ENCODE results near the gene RALY. TPM values are rescaled to one million over a fixed set of nuclear protein-coding genes. Genes with fewer than 3 reads are reported as not detected.
A peak's percentile ranks its signal among the peaks of the same experiment; 100 is the strongest.

Gene RALY
- total and polyA plus RNA-seq, 9 donors, result 51.7 to 131 (median 105) TPM

DNA sequence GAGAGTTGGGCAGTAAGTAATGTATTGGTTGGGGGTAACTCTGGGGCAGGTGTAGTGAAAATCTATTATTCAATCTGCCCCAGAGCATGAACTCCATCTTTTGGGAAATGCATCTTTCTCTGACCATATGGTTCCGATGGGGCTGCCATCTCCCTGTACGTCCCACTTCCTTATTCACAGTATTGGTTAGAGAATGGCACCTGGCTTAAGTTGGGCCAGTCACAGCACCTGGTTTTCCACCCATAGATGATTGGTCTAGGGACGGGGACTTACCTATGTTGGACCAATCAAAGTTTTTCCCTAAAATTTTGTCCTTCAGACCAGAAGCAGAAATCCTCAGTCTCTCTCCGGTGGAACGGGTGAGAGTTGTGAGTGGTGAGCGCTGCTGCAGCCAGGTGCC lies 2.2 kb upstream of the RALY start:
- no peak for DNase-seq
- Histone ChIP-seq H3K27ac (no peak overlapping the region), H3K27me3 (no peaks in the 10 kb centered on the region), H3K36me3 (no peaks in the 10 kb centered on the region), H3K4me1 (ENCODE audit: insufficient read depth) (peaks cover 2% of the 10 kb centered on the region), H3K9me3 (no peaks in the 10 kb centered on the region), H3K4me3 (no peak overlapping the region)
- intact Hi-C loops (cut with DNase I), result loop anchor here in 3 of 4 donors (10.0 kb wide), 1 partner anchor 73 kb away; no protein-coding TSS in a partner anchor
- TF ChIP-seq EP300 (IDR thresholded peaks at IDR 0.05), result no peak
- TF ChIP-seq POLR2A (IDR thresholded peaks at IDR 0.05), result no peak
- TF ChIP-seq, protein P1, sequence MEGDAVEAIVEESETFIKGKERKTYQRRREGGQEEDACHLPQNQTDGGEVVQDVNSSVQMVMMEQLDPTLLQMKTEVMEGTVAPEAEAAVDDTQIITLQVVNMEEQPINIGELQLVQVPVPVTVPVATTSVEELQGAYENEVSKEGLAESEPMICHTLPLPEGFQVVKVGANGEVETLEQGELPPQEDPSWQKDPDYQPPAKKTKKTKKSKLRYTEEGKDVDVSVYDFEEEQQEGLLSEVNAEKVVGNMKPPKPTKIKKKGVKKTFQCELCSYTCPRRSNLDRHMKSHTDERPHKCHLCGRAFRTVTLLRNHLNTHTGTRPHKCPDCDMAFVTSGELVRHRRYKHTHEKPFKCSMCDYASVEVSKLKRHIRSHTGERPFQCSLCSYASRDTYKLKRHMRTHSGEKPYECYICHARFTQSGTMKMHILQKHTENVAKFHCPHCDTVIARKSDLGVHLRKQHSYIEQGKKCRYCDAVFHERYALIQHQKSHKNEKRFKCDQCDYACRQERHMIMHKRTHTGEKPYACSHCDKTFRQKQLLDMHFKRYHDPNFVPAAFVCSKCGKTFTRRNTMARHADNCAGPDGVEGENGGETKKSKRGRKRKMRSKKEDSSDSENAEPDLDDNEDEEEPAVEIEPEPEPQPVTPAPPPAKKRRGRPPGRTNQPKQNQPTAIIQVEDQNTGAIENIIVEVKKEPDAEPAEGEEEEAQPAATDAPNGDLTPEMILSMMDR (IDR thresholded peaks at IDR 0.05), result no peak
- 93 to 98% (median 96%) methylated on average over 6 of the region's 6 CpGs for WGBS, 3 donors

DNA sequence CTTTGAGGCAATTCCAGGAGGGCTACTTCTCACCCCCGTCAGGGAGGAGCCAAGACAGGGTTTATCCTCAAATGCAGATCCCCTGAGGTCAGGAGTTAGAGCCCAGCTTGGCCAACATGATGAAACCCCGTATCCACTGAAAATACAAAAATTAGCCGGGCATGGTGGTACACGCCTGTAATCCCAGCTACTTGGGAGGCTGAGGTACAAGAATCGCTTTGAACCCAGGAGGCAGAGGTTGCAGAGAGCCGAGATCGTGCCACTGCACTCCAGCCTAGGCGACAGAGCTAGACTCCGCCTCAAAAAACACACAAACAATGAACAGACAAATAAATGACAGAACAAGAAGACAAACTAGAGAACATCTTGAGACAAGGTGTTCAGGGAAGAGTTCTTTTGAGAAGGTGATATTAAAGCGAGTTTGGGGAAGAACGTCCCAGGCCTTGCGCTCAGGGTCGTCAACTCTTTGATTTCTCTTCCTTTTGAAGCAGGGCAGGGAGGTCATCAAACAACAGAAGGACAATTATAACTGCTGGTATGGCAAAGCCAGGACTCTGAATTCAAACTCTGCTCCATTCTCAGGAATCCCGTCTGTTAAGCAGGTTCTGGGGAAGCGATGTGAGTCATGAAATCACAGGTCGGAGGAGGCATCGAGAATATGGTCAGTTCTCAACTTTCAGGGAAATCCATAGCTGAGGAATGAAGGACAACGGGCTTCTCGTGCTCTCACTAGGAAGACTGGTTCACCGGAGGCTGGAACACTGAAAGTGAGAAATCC lies 1.4 kb upstream of the RALY start:
- WGBS, 3 donors, result 38 to 44% (median 39%) methylated on average over 20 of the region's 20 CpGs
- TF ChIP-seq, protein P1 (IDR thresholded peaks at IDR 0.05), result no peak
- no peak for TF ChIP-seq POLR2A (IDR thresholded peaks at IDR 0.05)
- no peak for TF ChIP-seq EP300 (IDR thresholded peaks at IDR 0.05)
- Histone ChIP-seq H3K27ac (peak overlapping the region in 1 of 2 donors; percentile 56), H3K4me1 (ENCODE audit: insufficient read depth) (peaks cover 7% of the 10 kb centered on the region), H3K36me3 (no peaks in the 10 kb centered on the region), H3K4me3 (peak overlapping the region; percentile 70), H3K27me3 (no peaks in the 10 kb centered on the region), H3K9me3 (no peaks in the 10 kb centered on the region)
- intact Hi-C loops (cut with DNase I), result loop anchor here in 3 of 4 donors (10.0 kb wide), 1 partner anchor 72 kb away; no protein-coding TSS in a partner anchor
- DNase-seq, result no peak

DNA sequence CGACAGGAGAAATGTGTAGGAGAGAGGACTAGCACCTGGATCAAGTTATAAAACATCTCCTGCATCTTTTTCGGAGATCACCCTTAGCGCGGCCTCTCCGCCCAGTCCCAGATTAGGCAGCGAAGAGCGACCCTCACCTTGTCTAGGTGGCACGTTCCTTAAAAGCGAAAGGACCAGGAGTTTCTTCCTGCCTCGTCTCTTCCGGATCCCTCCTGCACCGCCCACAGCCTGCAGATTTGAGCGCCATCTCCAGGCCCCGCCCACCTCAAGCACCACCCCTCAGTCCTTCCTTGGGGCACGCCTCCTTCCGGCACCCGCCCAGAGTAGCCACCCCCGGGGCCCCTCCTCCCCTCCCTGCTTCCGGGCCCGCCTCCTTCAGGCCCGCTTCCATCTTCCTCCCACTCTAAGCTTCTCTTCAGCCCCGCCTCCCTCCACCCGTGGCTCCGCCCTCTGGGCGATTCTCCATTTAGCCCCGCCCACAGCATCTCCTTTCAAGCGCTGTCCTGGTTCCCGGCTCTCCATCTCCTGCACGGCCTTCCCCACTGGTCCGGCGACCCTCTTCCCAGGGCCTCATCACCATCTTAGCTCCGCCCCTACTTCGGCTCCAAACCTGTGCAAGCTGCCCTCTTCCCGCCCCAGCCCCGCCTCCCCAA lies 662 bp upstream of the RALY start:
- Histone ChIP-seq H3K4me1 (ENCODE audit: insufficient read depth) (peaks cover 13% of the 10 kb centered on the region), H3K4me3 (peak overlapping the region; percentile 70), H3K27ac (peak overlapping the region; percentile 68 to 93), H3K27me3 (no peaks in the 10 kb centered on the region), H3K36me3 (no peaks in the 10 kb centered on the region), H3K9me3 (no peaks in the 10 kb centered on the region)
- TF ChIP-seq POLR2A (IDR thresholded peaks at IDR 0.05) (peak; percentile 49), EP300 (IDR thresholded peaks at IDR 0.05) (no peak)
- TF ChIP-seq, protein P1 (IDR thresholded peaks at IDR 0.05), result no peak
- 0 to 1% (median 1%) methylated on average over 35 of the region's 35 CpGs for WGBS, 3 donors
- DNase-seq, result peak; percentile 100
- intact Hi-C loops (cut with DNase I), result loop anchor here in 3 of 4 donors (10.0 kb wide), 1 partner anchor 72 kb away; no protein-coding TSS in a partner anchor

DNA sequence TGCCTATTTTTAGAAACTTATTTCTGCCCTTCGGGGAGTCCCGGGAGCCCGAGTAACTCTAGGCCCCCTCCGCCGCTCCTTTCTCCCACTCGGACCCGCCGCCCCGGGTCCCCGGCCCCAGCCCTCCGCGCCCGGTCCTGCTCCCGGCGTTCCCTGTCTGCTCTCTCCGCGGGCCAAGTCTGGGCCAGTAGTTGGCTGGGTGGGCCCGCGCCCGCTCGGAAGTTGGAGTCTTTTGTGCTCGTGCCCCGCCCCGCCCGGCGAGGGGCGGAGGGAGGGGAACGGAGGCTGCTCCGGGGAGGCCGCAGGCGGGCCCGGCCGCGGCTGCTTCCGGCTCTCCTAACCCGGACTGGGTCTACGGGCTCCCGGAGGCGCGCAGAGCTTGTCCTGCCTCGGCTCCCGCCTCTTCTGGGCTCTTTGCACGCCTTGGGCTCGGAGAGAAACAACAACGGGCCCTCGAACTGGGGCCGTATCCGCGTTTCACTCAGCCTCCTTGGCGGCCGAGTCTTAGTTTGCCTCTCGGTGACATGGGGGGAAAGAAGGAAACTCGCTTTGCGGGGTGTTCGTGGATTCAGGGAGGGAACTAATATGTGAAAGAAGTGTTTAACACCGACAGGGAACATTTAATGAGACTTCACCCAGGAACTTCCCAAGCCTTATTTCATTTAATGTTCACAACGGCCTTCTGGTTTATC lies 657 bp downstream of the RALY start:
- DNase-seq, result peak; percentile 76 to 87 (median 81)
- no peaks in the 10 kb centered on the region for H3K27me3 ChIP-seq
- H3K9me3 ChIP-seq, result no peaks in the 10 kb centered on the region
- peak overlapping the region; percentile 70 for H3K4me3 ChIP-seq
- peaks cover 22% of the 10 kb centered on the region for H3K4me1 ChIP-seq (ENCODE audit: insufficient read depth)
- 0 to 1% (median 1%) methylated on average over 48 to 57 of the region's 57 CpGs for WGBS, 3 donors
- no peaks in the 10 kb centered on the region for H3K36me3 ChIP-seq
- intact Hi-C loops (cut with DNase I), result loop anchor here in 3 of 4 donors (10.0 kb wide), 1 partner anchor 70 kb away; no protein-coding TSS in a partner anchor
- TF ChIP-seq POLR2A (IDR thresholded peaks at IDR 0.05), result no peak
- TF ChIP-seq, protein P1 (IDR thresholded peaks at IDR 0.05), result no peak
- no peak for TF ChIP-seq EP300 (IDR thresholded peaks at IDR 0.05)
- H3K27ac ChIP-seq, result peak overlapping the region; percentile 68 to 93

Data from ovary (tissue), 9 donors.